Keratinocyte (primary cell): ENCODE data around the gene STRAP. TPM values are rescaled to one million over a fixed set of nuclear protein-coding genes. Genes with fewer than 3 reads are reported as not detected.

Source experiments
- DNase-seq: peaks from one replicate; pipeline ENCODE4 v3.0.0-alpha.2; 2011; ENCODE audit warnings: low read depth, missing footprints, low spot score
- FAIRE-seq: peaks from 2 replicates; lab custom pipeline; 2011; peaks lifted over from hg19 to GRCh38; lab: Jason Lieb, UNC
- H2AFZ ChIP-seq: 2 replicates; pipeline ENCODE4 v1.6.0; 2012; ENCODE audit warnings: low read length, control low read depth, inconsistent platforms; ENCODE audit not compliant: control insufficient read depth
- H3K27ac ChIP-seq: 2 replicates; pipeline ENCODE4 v1.5.1; 2011; ENCODE audit warnings: low read length; ENCODE audit not compliant: control insufficient read depth, insufficient read depth
- H3K27me3 ChIP-seq: 3 replicates; pipeline ENCODE4 v1.6.0; 2011; ENCODE audit warnings: low read length; ENCODE audit not compliant: control insufficient read depth, insufficient read depth; ENCODE audit errors: extremely low read depth
- H3K36me3 ChIP-seq, 2 experiments: 2 replicates in 1 of 2; 3 replicates in 1 of 2; pipeline ENCODE4 v1.5.1; 2011; ENCODE audit warnings: low read length in 2 of 2, mild to moderate bottlenecking in 1 of 2; ENCODE audit not compliant: control insufficient read depth in 2 of 2, insufficient read depth in 2 of 2; ENCODE audit errors: extremely low read depth in 1 of 2
- H3K4me1 ChIP-seq: 3 replicates; pipeline ENCODE4 v1.5.1; 2011; ENCODE audit warnings: low read length; ENCODE audit not compliant: control insufficient read depth, insufficient read depth; ENCODE audit errors: extremely low read depth
- H3K4me2 ChIP-seq: 3 replicates; pipeline ENCODE4 v1.6.0; 2011; ENCODE audit warnings: low read depth, low read length; ENCODE audit not compliant: control insufficient read depth, insufficient read depth; ENCODE audit errors: extremely low read depth
- H3K4me3 ChIP-seq, 3 experiments: fragments of 200-600 bp in 1 of 3; sonication (generic) in 1 of 3; 2 replicates in 2 of 3; 3 replicates in 1 of 3; pipeline ENCODE4 v1.5.1; 2011 to 2016; ENCODE audit warnings: low read length in 3 of 3, mild to moderate bottlenecking in 3 of 3, control low read depth in 2 of 3, inconsistent platforms in 1 of 3, low read depth in 1 of 3, mixed read lengths in 1 of 3, mixed run types in 1 of 3, moderate library complexity in 1 of 3; ENCODE audit not compliant: control insufficient read depth in 2 of 3, insufficient read depth in 2 of 3; ENCODE audit errors: extremely low read depth in 1 of 3
- H3K79me2 ChIP-seq: 2 replicates; pipeline ENCODE4 v1.6.0; 2012; ENCODE audit warnings: low read length; ENCODE audit not compliant: control insufficient read depth, insufficient read depth
- H3K9ac ChIP-seq: 3 replicates; pipeline ENCODE4 v1.6.0; 2011; ENCODE audit warnings: low read length; ENCODE audit not compliant: control insufficient read depth, insufficient read depth; ENCODE audit errors: extremely low read depth
- H3K9me1 ChIP-seq: 3 replicates; pipeline ENCODE4 v1.6.0; 2011; ENCODE audit warnings: low read length; ENCODE audit not compliant: control insufficient read depth, insufficient read depth; ENCODE audit errors: extremely low read depth
- H3K9me3 ChIP-seq: 2 replicates; pipeline ENCODE4 v1.5.1; 2012; ENCODE audit warnings: low read depth, low read length; ENCODE audit not compliant: control insufficient read depth
- H4K20me1 ChIP-seq: 3 replicates; pipeline ENCODE4 v1.6.0; 2011; ENCODE audit warnings: low read length; ENCODE audit not compliant: control insufficient read depth, insufficient read depth; ENCODE audit errors: extremely low read depth
- CTCF ChIP-seq, 3 experiments: IDR thresholded peaks in 1 of 3; conservative IDR thresholded peaks in 1 of 3; optimal IDR thresholded peaks in 1 of 3; 2 replicates in 2 of 3; 3 replicates in 1 of 3; pipeline versions ENCODE3 to v1.5.1; 2011; ENCODE audit warnings: low read length in 3 of 3, mild to moderate bottlenecking in 3 of 3, moderate library complexity in 2 of 3, control low read depth in 1 of 3, inconsistent platforms in 1 of 3; ENCODE audit not compliant: insufficient read depth in 2 of 3; ENCODE audit errors: extremely low read depth in 1 of 3
- EZH2 ChIP-seq: IDR thresholded peaks from one replicate; pipeline ENCODE4 v1.6.1; 2012; ENCODE audit warnings: inconsistent platforms, mild to moderate bottlenecking, low read length, moderate library complexity
- dilution Hi-C: fragments of 300-500 bp; cut with MboI; formaldehyde crosslinking; loops from one replicate; pipeline ENCODE4 v1.7.0; 2020; ENCODE audit warnings: low sequenced_read_pairs; ENCODE audit not compliant: extremely low pct_ligation_motif_present
- polyA plus RNA-seq, 5 experiments: library from polyadenylated mRNA; depleted of rRNA in 3 of 5; stranded (reverse) in 3 of 5; stranded (forward) in 1 of 5; unstranded in 1 of 5; fragments of >200 nt; gene quantifications; 1 replicate in 1 of 5; 2 replicates in 3 of 5; 3 replicates in 1 of 5; pipeline versions ENCODE4 v1.2.1 to v1.2.3, GENCODE V29; 2011 to 2012; ENCODE audit warnings: missing spikeins in 2 of 5, low read depth in 1 of 5, low replicate concordance in 1 of 5

The STRAP gene
- polyA plus RNA-seq, 1 donor (not counting 4 experiments of a cell fraction or from before 2014, with no cell fraction given): 210 TPM

- no peak overlapping the region for H3K9ac ChIP-seq
- H3K36me3 ChIP-seq: no peaks in the 10 kb centered on the region
- H3K4me1 ChIP-seq: no peaks in the 10 kb centered on the region
- H3K4me3 ChIP-seq: no peak overlapping the region
- H3K27ac ChIP-seq: no peak overlapping the region
- DNase-seq: no peak
- H3K79me2 ChIP-seq: no peaks in the 10 kb centered on the region
- no peak for TF ChIP-seq EZH2
- no peak for TF ChIP-seq CTCF (optimal IDR thresholded peaks at IDR 0.05 in 1 of 3, IDR thresholded peaks at IDR 0.05 in 1 of 3, conservative IDR thresholded peaks at IDR 0.05 in 1 of 3; ENCODE audit: extremely low read depth in 1 of 3, insufficient read depth in 2 of 3, low read length in 3 of 3)
- no peak overlapping the region for H2AFZ ChIP-seq
- H4K20me1 ChIP-seq: no peaks in the 10 kb centered on the region
- dilution Hi-C loops: loop anchor here (25.0 kb wide), 1 partner anchor 250 kb away; no protein-coding TSS in a partner anchor
- no peak overlapping the region for H3K4me2 ChIP-seq
- no peaks in the 10 kb centered on the region for H3K27me3 ChIP-seq
- H3K9me1 ChIP-seq: no peaks in the 10 kb centered on the region
- no peaks in the 10 kb centered on the region for H3K9me3 ChIP-seq
- FAIRE-seq: peak; percentile 13
These were observed 44.9 kb upstream of the STRAP start for GRCh38 chr12:15837141-15837790.

DNA sequence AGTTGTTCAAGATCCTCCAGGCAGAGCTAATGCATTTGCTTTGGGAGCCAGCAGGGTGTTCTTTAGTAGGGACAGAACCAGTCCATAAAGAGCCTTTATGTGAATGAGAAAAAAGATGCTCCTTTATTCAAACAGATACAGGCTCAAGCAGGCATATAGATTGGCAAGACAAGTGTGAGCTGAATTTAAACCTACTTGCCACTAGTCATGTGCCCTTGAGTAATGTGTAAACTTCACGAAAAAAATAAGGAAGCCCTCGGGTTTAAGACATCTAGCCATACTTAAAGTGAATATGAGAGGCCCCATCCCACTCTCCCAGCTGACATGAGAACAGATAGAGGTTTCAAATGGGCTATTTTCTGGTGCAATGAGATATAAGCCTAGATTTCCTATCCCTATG is 43.1 kb upstream of the STRAP start:
- no peaks in the 10 kb centered on the region for H4K20me1 ChIP-seq
- H3K36me3 ChIP-seq: no peaks in the 10 kb centered on the region
- TF ChIP-seq CTCF (optimal IDR thresholded peaks at IDR 0.05 in 1 of 3, IDR thresholded peaks at IDR 0.05 in 1 of 3, conservative IDR thresholded peaks at IDR 0.05 in 1 of 3; ENCODE audit: extremely low read depth in 1 of 3, insufficient read depth in 2 of 3, low read length in 3 of 3): no peak
- no peak for TF ChIP-seq EZH2
- no peaks in the 10 kb centered on the region for H3K4me1 ChIP-seq
- H2AFZ ChIP-seq: no peak overlapping the region
- no peaks in the 10 kb centered on the region for H3K9me3 ChIP-seq
- DNase-seq: no peak
- no peaks in the 10 kb centered on the region for H3K27me3 ChIP-seq
- H3K27ac ChIP-seq: no peak overlapping the region
- H3K79me2 ChIP-seq: no peaks in the 10 kb centered on the region
- FAIRE-seq: no peak
- no peak overlapping the region for H3K4me2 ChIP-seq
- H3K9me1 ChIP-seq: no peaks in the 10 kb centered on the region
- no peak overlapping the region for H3K4me3 ChIP-seq
- dilution Hi-C loops: loop anchor here (25.0 kb wide), 1 partner anchor 252 kb away; no protein-coding TSS in a partner anchor
- H3K9ac ChIP-seq: no peak overlapping the region
